Chondrocyte (in vitro differentiated cells): ENCODE data around the gene CDK17. TPM values are rescaled to one million over a fixed set of nuclear protein-coding genes. Genes with fewer than 3 reads are reported as not detected.
"Not testable (repeated sequence)": the region's sequence is repeated elsewhere in the genome, so short reads cannot be mapped to it uniquely, and the experiment has no call there.

Source experiments
- DNase-seq: peaks from one replicate; pipeline ENCODE4 v3.0.0; 2021; ENCODE audit warnings: mixed read lengths, low spot score
- H3K27ac Mint-ChIP-seq: one replicate; pipeline ENCODE4 v1.8.0; 2021; ENCODE audit warnings: mild to moderate bottlenecking, moderate library complexity, mixed read lengths; ENCODE audit not compliant: unreplicated experiment
- H3K27me3 Mint-ChIP-seq: 2 replicates; pipeline ENCODE4 v1.8.0; 2021; ENCODE audit warnings: low read depth, mixed read lengths
- H3K36me3 Mint-ChIP-seq: 2 replicates; pipeline ENCODE4 v1.8.0; 2021; ENCODE audit warnings: low read depth, mixed read lengths
- H3K4me1 Mint-ChIP-seq: 2 replicates; pipeline ENCODE4 v1.8.0; 2021; ENCODE audit warnings: low read depth, mild to moderate bottlenecking, mixed read lengths
- H3K4me3 Mint-ChIP-seq: one replicate; pipeline ENCODE4 v1.8.0; 2021; ENCODE audit warnings: mild to moderate bottlenecking, moderate library complexity, mixed read lengths; ENCODE audit not compliant: unreplicated experiment
- H3K9me3 Mint-ChIP-seq: 2 replicates; pipeline ENCODE4 v1.8.0; 2021; ENCODE audit warnings: low read depth, mixed read lengths
- total RNA-seq: library from RNA; stranded (reverse); gene quantifications from 3 replicates; pipeline ENCODE4 v1.2.1, GENCODE V29; 2021
- TF ChIP-seq, protein P1 (sequence below): fragments of 200-600 bp; sonication (generic); IDR thresholded peaks from 2 replicates; pipeline ENCODE4 v1.5.0; 2021; ENCODE audit warnings: antibody characterized with exemption, mild to moderate bottlenecking, moderate library complexity

The CDK17 gene
- total RNA-seq, 1 donor from 2014 or later = 28.5 TPM

DNA sequence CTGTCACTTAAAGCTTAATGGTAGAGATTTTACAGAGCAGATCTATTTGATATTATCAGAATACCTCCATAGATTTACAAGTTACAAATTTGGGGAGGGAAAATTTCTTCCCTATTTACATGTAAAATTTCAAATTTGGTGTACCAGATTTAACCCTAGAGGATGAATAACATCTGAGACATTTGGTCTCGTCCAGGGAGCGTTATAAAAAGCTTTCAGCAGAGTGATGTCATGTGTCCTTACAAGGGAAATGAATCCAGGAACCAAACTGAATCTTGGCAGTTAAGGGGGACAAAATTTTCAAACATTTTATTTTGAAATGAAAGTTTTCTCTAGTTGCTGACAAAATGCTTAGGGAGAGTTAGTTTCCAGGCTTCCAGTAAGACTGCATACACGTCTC lies 4.5 kb upstream of the CDK17 start:
- H3K4me3 Mint-ChIP-seq = no peak overlapping the region
- peaks cover 11% of the 10 kb centered on the region for H3K4me1 Mint-ChIP-seq
- H3K9me3 Mint-ChIP-seq = no peaks in the 10 kb centered on the region
- H3K27ac Mint-ChIP-seq = no peak overlapping the region
- H3K27me3 Mint-ChIP-seq = no peaks in the 10 kb centered on the region
- no peaks in the 10 kb centered on the region for H3K36me3 Mint-ChIP-seq
- TF ChIP-seq, protein P1, sequence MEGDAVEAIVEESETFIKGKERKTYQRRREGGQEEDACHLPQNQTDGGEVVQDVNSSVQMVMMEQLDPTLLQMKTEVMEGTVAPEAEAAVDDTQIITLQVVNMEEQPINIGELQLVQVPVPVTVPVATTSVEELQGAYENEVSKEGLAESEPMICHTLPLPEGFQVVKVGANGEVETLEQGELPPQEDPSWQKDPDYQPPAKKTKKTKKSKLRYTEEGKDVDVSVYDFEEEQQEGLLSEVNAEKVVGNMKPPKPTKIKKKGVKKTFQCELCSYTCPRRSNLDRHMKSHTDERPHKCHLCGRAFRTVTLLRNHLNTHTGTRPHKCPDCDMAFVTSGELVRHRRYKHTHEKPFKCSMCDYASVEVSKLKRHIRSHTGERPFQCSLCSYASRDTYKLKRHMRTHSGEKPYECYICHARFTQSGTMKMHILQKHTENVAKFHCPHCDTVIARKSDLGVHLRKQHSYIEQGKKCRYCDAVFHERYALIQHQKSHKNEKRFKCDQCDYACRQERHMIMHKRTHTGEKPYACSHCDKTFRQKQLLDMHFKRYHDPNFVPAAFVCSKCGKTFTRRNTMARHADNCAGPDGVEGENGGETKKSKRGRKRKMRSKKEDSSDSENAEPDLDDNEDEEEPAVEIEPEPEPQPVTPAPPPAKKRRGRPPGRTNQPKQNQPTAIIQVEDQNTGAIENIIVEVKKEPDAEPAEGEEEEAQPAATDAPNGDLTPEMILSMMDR = no peak
- no peak for DNase-seq

DNA sequence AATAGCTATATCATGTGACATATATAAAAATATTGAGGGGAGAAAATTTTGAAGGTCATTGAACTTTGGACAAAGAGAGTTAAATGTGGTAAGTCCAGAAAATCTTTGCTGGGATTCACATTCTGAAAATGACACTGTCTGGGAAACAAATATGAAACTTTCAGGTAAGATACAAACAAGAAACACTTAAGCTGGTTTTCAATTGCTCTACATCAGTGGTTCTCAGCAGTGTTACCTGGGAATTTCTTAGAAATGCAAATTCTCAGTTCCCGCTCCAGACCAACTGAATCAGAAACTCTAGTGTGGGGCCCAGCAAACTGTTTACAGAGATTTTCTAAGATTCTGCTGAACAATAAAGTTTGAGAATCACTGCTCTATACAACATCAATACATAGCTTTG lies 3.6 kb upstream of the CDK17 start:
- Mint-ChIP-seq H3K9me3 (no peaks in the 10 kb centered on the region), H3K36me3 (no peaks in the 10 kb centered on the region), H3K27me3 (no peaks in the 10 kb centered on the region), H3K27ac (no peak overlapping the region), H3K4me3 (no peak overlapping the region), H3K4me1 (peaks cover 11% of the 10 kb centered on the region)
- no peak for DNase-seq
- TF ChIP-seq, protein P1 = no peak

- H3K4me1 Mint-ChIP-seq = peaks cover 24% of the 10 kb centered on the region
- not testable (repeated sequence) for H3K4me3 Mint-ChIP-seq, H3K27me3 Mint-ChIP-seq, H3K27ac Mint-ChIP-seq, H3K36me3 Mint-ChIP-seq, DNase-seq, H3K9me3 Mint-ChIP-seq
These were observed 2.3 kb upstream of the CDK17 start for GRCh38 chr12:96402522-96402921.

DNA sequence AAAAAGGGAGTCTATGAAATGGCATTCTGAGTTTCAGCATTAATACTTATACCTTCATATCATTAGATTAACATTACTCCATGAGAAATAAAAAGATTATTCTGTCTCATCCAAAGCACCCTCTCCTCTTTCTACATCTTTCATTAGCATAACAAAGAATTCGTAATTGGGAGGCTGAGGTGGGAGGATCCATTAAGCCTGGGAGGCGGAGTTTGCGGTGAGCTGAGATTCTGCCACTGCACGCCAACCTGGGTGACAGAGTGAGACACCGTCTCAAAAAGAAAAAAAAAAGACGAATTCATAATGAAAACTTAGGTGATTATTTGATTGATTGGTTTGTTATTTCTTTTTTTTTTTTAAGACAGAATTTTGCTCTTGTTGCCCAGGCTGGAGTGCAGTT lies 1.8 kb upstream of the CDK17 start:
- no peaks in the 10 kb centered on the region for H3K9me3 Mint-ChIP-seq
- H3K4me1 Mint-ChIP-seq = peaks cover 29% of the 10 kb centered on the region
- no peaks in the 10 kb centered on the region for H3K36me3 Mint-ChIP-seq
- no peak overlapping the region for H3K4me3 Mint-ChIP-seq
- TF ChIP-seq, protein P1 = no peak
- H3K27me3 Mint-ChIP-seq = no peaks in the 10 kb centered on the region
- no peak overlapping the region for H3K27ac Mint-ChIP-seq
- DNase-seq = no peak

DNA sequence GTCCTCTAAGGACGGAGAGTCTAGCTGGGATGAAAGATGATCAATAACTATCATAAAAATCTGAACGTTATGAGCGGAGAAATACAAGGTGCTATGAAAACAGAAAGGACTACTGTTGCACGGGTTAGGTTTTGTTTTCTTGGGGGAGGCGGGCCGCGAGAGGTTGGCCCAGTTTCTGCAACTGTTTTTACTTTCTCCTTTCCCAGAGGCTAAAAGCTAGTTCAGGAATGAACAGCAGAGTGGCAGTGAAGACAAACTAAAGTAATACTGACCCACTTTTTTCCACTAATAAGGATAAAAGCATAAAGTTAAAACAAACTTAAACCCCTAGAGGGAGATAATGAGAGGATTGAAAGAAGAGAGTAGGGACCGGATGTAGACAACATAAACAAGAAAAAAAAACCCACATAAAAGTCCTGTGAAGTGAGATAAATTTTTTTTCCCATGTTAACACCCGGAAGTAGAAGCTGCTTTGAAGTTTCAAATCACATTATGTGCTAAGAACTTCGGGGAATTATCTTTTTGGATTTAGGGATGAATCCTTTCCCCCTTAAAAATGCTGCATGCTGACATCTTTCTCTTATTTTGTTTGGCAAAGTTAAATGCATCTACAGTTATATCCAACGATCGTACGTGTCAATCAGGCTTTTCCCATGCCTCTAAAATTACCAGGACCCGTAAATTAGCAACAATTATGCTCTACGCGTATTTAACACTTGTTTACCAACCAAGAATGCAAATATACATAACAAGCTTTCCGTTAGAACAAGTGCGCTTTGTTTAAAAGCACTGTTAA lies 1.0 kb upstream of the CDK17 start:
- peak overlapping the region; percentile 89 for H3K27ac Mint-ChIP-seq
- H3K27me3 Mint-ChIP-seq = no peaks in the 10 kb centered on the region
- H3K4me3 Mint-ChIP-seq = peak overlapping the region; percentile 73
- no peaks in the 10 kb centered on the region for H3K36me3 Mint-ChIP-seq
- TF ChIP-seq, protein P1 = peak; percentile 79
- H3K9me3 Mint-ChIP-seq = no peaks in the 10 kb centered on the region
- DNase-seq = no peak
- peaks cover 36% of the 10 kb centered on the region for H3K4me1 Mint-ChIP-seq

DNA sequence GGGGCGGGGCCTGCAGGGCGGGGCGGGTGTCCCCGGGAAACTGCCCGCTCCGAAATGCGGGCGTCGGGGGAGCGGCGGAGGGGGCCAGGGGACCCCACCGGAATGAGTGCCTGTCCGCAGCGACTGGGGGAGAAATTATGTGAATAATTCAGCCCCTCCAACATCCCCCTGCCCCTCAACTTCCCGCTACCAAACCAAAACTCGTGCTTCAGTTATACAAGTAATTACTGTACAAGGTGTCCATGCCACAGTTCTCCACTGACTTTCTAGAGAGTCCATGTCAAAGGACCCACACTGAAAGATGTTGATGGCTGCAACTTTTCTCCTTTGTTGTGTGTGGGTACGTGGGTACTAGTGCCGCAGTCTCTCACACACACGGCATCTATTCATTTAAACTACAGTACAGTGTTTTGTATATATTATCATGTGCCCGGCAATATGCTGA lies 414 bp upstream of the CDK17 start:
- no peak for DNase-seq
- TF ChIP-seq, protein P1 = no peak
- Mint-ChIP-seq H3K4me3 (peak overlapping the region; percentile 73), H3K27ac (peak overlapping the region; percentile 89), H3K36me3 (no peaks in the 10 kb centered on the region), H3K4me1 (peaks cover 43% of the 10 kb centered on the region), H3K9me3 (no peaks in the 10 kb centered on the region), H3K27me3 (no peaks in the 10 kb centered on the region)
